HG03442 (cell line): ENCODE results near the gene PRRC1.

Experiments used
- ATAC-seq: cut with Tn5 transposase; IDR thresholded peaks from one replicate; pipeline ENCODE4 v1.9.1; 2021; ENCODE audit warnings: mild to moderate bottlenecking, moderate library complexity; ENCODE audit not compliant: unreplicated experiment

Gene PRRC1

DNA sequence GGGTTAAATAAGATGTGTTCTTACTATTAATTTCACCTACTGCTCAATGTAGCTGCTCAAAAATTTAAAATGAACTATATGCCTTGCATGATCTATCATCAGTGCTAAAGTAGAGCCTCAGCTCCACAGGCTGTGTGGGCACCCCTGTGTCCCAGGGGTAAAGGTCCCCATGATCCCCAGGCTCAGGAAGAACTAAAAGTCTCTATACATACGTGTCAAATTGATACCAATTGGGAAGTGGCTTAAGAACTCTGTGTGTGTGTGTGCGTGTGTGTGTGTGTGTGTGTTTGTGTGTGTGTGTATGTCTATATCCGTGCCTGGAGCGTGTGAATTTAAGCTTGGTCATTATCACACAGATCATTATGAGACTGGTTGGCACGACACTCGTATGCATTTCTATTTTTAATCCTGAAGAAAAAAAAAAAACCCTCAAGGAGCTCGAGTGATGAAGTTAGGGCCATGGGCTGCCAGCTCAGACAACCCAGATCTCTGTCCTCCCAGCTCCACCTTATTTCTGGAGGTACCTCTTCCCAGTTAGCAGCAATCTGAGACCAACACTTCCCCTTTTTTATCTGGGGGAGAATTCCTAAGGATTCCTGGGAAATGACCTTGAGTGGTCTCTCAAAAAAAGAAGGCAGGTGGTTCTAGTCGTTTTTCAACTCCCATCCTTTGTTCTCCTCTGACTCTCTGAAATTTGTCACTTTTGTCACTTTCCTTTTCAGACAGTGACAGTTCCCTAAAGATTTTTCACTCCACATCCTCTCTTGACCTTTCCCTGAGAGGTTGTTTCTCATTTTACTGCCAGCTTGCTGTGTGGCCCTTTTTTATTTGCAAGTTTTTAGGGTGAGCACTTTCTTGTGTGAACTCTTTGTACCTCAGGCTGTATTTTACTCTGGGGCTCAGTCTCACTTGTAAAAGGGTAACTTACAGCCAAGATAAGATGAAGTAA is 85.7 kb downstream of the PRRC1 start:
- no peak for ATAC-seq
